Stimulated activated CD4-positive, alpha-beta T cell treated with anti-CD3 and anti-CD28 coated beads, Interleukin-1b, Interleukin-23, amount 100 ng/mL, for 48 hours (primary cell): Measurements from ENCODE around the gene ZBTB8B.
"Not testable (repeated sequence)": the region's sequence is repeated elsewhere in the genome, so short reads cannot be mapped to it uniquely, and the experiment has no call there.

Experiments used
- DNase-seq: peaks from one replicate; pipeline ENCODE4 v3.0.0-alpha.2; 2020

The ZBTB8B gene

GRCh38 chr1:32470991-32471694 lies 6.3 kb downstream of the ZBTB8B start:
- peak; percentile 40 for DNase-seq

- no peak for DNase-seq
These were observed 7.0 kb downstream of the ZBTB8B start for GRCh38 chr1:32471695-32472362.

GRCh38 chr1:32472966-32473365 lies 8.1 kb downstream of the ZBTB8B start:
- not testable (repeated sequence) for DNase-seq

- no peak for DNase-seq
These were observed 10.1 kb downstream of the ZBTB8B start for GRCh38 chr1:32474954-32475353.

- DNase-seq: no peak
These were observed 15.1 kb downstream of the ZBTB8B start for GRCh38 chr1:32480003-32480402.

- no peak for DNase-seq
These were observed 15.9 kb downstream of the ZBTB8B start for GRCh38 chr1:32480761-32481160.

- DNase-seq: not testable (repeated sequence)
These were observed 16.9 kb downstream of the ZBTB8B start for GRCh38 chr1:32481788-32482187.

GRCh38 chr1:32485554-32486255 lies 20.8 kb downstream of the ZBTB8B start:
- no peak for DNase-seq

- no peak for DNase-seq
These were observed 21.7 kb downstream of the ZBTB8B start for GRCh38 chr1:32486463-32487113.

- no peak for DNase-seq
These were observed 22.3 kb downstream of the ZBTB8B start for GRCh38 chr1:32487182-32487581.

- no peak for DNase-seq
These were observed 25.0 kb downstream of the ZBTB8B start for GRCh38 chr1:32489774-32490454.

GRCh38 chr1:32491386-32491785 lies 26.5 kb downstream of the ZBTB8B start:
- DNase-seq: no peak

- DNase-seq: no peak
These were observed 29.3 kb downstream of the ZBTB8B start for GRCh38 chr1:32494196-32494595.

GRCh38 chr1:32494711-32495337 lies 30.0 kb downstream of the ZBTB8B start:
- no peak for DNase-seq

- DNase-seq: no peak
These were observed 31.3 kb downstream of the ZBTB8B start for GRCh38 chr1:32496127-32496526.

- no peak for DNase-seq
These were observed 33.9 kb downstream of the ZBTB8B start for GRCh38 chr1:32498751-32499150.

GRCh38 chr1:32500387-32501209 lies 35.7 kb downstream of the ZBTB8B start:
- peak; percentile 6 for DNase-seq

- DNase-seq: no peak
These were observed 37.0 kb downstream of the ZBTB8B start for GRCh38 chr1:32501865-32502264.

- no peak for DNase-seq
These were observed 38.3 kb downstream of the ZBTB8B start for GRCh38 chr1:32503153-32503552.

- DNase-seq: no peak
These were observed 42.1 kb downstream of the ZBTB8B start for GRCh38 chr1:32507021-32507420.

GRCh38 chr1:32508761-32509160 lies 43.9 kb downstream of the ZBTB8B start:
- no peak for DNase-seq
